Stomach (tissue), 9 donors: ENCODE data around the gene PERM1. TPM values are rescaled to one million over a fixed set of nuclear protein-coding genes. Genes with fewer than 3 reads are reported as not detected.

ENCODE experiments used
- DNase-seq, 2 donors: peaks; one replicate each; pipeline versions ENCODE4 v3.0.0 to v3.0.0-alpha.2; 2013 to 2019
- H3K27ac ChIP-seq, 5 donors: fragments of 200-600 bp in 4 of 5; sonication (generic) in 4 of 5; one replicate each; pipeline ENCODE4 v1.5.1; 2013 to 2019; ENCODE audit warnings: mild to moderate bottlenecking in 1 of 5, moderate library complexity in 1 of 5
- H3K27me3 ChIP-seq, 3 donors: fragments of 200-600 bp; sonication (generic); one replicate each; pipeline ENCODE4 v1.5.1; 2017 to 2019; ENCODE audit warnings: mixed run types in 1 of 3
- H3K36me3 ChIP-seq, 4 donors: fragments of 200-600 bp; sonication (generic); 1 replicate in 3 of 4; 2 replicates in 1 of 4; pipeline ENCODE4 v1.5.1; 2016 to 2019
- H3K4me1 ChIP-seq, 4 donors: fragments of 200-600 bp; sonication (generic); one replicate each; pipeline ENCODE4 v1.5.1; 2016 to 2019
- H3K4me3 ChIP-seq, 4 donors: fragments of 200-600 bp; sonication (generic) in 3 of 4; one replicate each; pipeline ENCODE4 v1.5.1; 2016 to 2019; ENCODE audit warnings: mild to moderate bottlenecking in 1 of 4
- H3K9me3 ChIP-seq, 4 donors: fragments of 200-600 bp; sonication (generic); one replicate each; pipeline ENCODE4 v1.5.1; 2016 to 2019
- CTCF ChIP-seq, 7 experiments: fragments of 450-650 bp in 4 of 7; fragments of 200-600 bp in 3 of 7; sonication (generic) in 3 of 7; IDR thresholded peaks; one replicate each; pipeline ENCODE4 v1.5.1; 2016 to 2019; ENCODE audit warnings: antibody characterized with exemption in 7 of 7, control low read depth in 2 of 7, mild to moderate bottlenecking in 1 of 7
- EP300 ChIP-seq: sonication (generic); formaldehyde crosslinking; IDR thresholded peaks from one replicate; pipeline ENCODE4 v1.6.1; 2017; ENCODE audit warnings: antibody characterized with exemption
- POLR2A ChIP-seq, 4 donors: fragments of 450-650 bp; IDR thresholded peaks; one replicate each; pipeline ENCODE4 v1.6.1; 2016; ENCODE audit warnings: antibody characterized with exemption in 4 of 4, control low read depth in 2 of 4, mild to moderate bottlenecking in 1 of 4, moderate library complexity in 1 of 4
- POLR2AphosphoS5 ChIP-seq, 3 donors: sonication (generic); formaldehyde crosslinking; IDR thresholded peaks; one replicate each; pipeline ENCODE4 v1.6.1; 2016; ENCODE audit warnings: antibody characterized with exemption in 3 of 3
- WGBS, 5 donors: extraction: QIAGEN DNeasy Blood & Tissue Kit in 3 of 5; methylation state at CpG; one replicate each; pipeline versions ENCODE4 v1.1.5 to v1.1.7; 2013 to 2018; 5-methylcytosine and 5-hydroxymethylcytosine counted together
- intact Hi-C: fragments of 100-400 bp; cut with DNase I; formaldehyde crosslinking; loops from one replicate; pipeline ENCODE4 v1.15.1; 2023; ENCODE audit warnings: low total_unique reads
- polyA plus RNA-seq, 3 donors: library from polyadenylated mRNA; stranded (reverse); fragments of 200-250 nt; gene quantifications; one replicate each; pipeline ENCODE4 v1.2.3, GENCODE V29; 2013
- total RNA-seq, 5 donors: library from RNA; depleted of rRNA; stranded (reverse); fragments of >200 nt; gene quantifications; one replicate each; pipeline versions ENCODE4 v1.1.0 to v1.2.3, GENCODE V29; 2014 to 2016
- donor health status: healthy with polysubstance abuse.
- donor health status: Bipolar disorder and iron deficiency.
- donor health status: healthy.

PERM1 gene
- total and polyA plus RNA-seq, 8 donors: 0.37 to 0.88 (median 0.45) TPM; not detected in 4

- no peaks in the 10 kb centered on the region for H3K9me3 ChIP-seq
- H3K27me3 ChIP-seq: peaks cover 0 to 93% (median 67%) of the 10 kb centered on the region in 3 donors
- peaks cover 46 to 76% (median 63%) of the 10 kb centered on the region in 4 donors for H3K4me1 ChIP-seq
- peak in 1 of 2 donors; percentile 37 for DNase-seq
- no peaks in the 10 kb centered on the region for H3K36me3 ChIP-seq
- H3K27ac ChIP-seq: no peak overlapping the region
- no peak overlapping the region for H3K4me3 ChIP-seq
- TF ChIP-seq POLR2A (IDR thresholded peaks at IDR 0.05) (no peak), CTCF (IDR thresholded peaks at IDR 0.05) (no peak), POLR2AphosphoS5 (IDR thresholded peaks at IDR 0.05) (no peak), EP300 (no peak)
- intact Hi-C loops: no loop called here
- WGBS, 5 donors: 66 to 81% (median 75%) methylated on average over 23 to 30 of the region's 30 CpGs
These were observed 43.0 kb downstream of the PERM1 start for GRCh38 chr1:938711-939489.

GRCh38 chr1:938088-938683 lies 43.7 kb downstream of the PERM1 start:
- H3K9me3 ChIP-seq: no peaks in the 10 kb centered on the region
- peak overlapping the region in 1 of 5 donors; percentile 7 for H3K27ac ChIP-seq
- H3K36me3 ChIP-seq: no peaks in the 10 kb centered on the region
- peaks cover 0 to 93% (median 65%) of the 10 kb centered on the region in 3 donors for H3K27me3 ChIP-seq
- DNase-seq: peak; percentile 76 to 82
- no peak overlapping the region for H3K4me3 ChIP-seq
- 39 to 68% (median 66%) methylated on average over 14 to 15 of the region's 15 CpGs for WGBS, 5 donors
- H3K4me1 ChIP-seq: peaks cover 51 to 76% (median 65%) of the 10 kb centered on the region in 4 donors
- intact Hi-C loops: no loop called here
- no peak for TF ChIP-seq POLR2A (IDR thresholded peaks at IDR 0.05)
- peak in 5 of 7 experiments; percentile 36 to 82 (median 70) for TF ChIP-seq CTCF (IDR thresholded peaks at IDR 0.05)
- TF ChIP-seq EP300: no peak
- TF ChIP-seq POLR2AphosphoS5 (IDR thresholded peaks at IDR 0.05): no peak

GRCh38 chr1:937521-937920 lies 44.4 kb downstream of the PERM1 start:
- Histone ChIP-seq H3K36me3 (no peaks in the 10 kb centered on the region), H3K27ac (no peak overlapping the region), H3K9me3 (no peaks in the 10 kb centered on the region), H3K4me1 (peaks cover 48 to 76% (median 65%) of the 10 kb centered on the region in 4 donors), H3K4me3 (no peak overlapping the region), H3K27me3 (peaks cover 0 to 93% (median 59%) of the 10 kb centered on the region in 3 donors)
- WGBS, 5 donors: 81 to 87% (median 82%) methylated on average over 8 to 16 of the region's 16 CpGs
- TF ChIP-seq POLR2A (IDR thresholded peaks at IDR 0.05): no peak
- no peak for TF ChIP-seq POLR2AphosphoS5 (IDR thresholded peaks at IDR 0.05)
- no peak for TF ChIP-seq EP300
- no peak for TF ChIP-seq CTCF (IDR thresholded peaks at IDR 0.05)
- intact Hi-C loops: no loop called here
- DNase-seq: peak in 1 of 2 donors; percentile 9

GRCh38 chr1:936348-937264 lies 45.3 kb downstream of the PERM1 start:
- peaks cover 0 to 88% (median 49%) of the 10 kb centered on the region in 3 donors for H3K27me3 ChIP-seq
- intact Hi-C loops: no loop called here

More at GRCh38 chr1:936348-937264, 45.3 kb downstream of the PERM1 start:
- Histone ChIP-seq H3K9me3 (no peaks in the 10 kb centered on the region), H3K4me1 (peaks cover 39 to 71% (median 58%) of the 10 kb centered on the region in 4 donors), H3K27ac (no peak overlapping the region), H3K36me3 (no peaks in the 10 kb centered on the region), H3K4me3 (no peak overlapping the region)
- DNase-seq: peak in 1 of 2 donors; percentile 10
- 70 to 88% (median 79%) methylated on average over 29 to 45 of the region's 45 CpGs for WGBS, 5 donors
- TF ChIP-seq CTCF (IDR thresholded peaks at IDR 0.05) (no peak), POLR2A (IDR thresholded peaks at IDR 0.05) (no peak), POLR2AphosphoS5 (IDR thresholded peaks at IDR 0.05) (no peak), EP300 (no peak)
